Activated T-helper 1 cell treated with Interleukin-2 at 50 U/mL for 16 hours (primary cell): Measurements from ENCODE around the gene AP1G2.

Experiments
- DNase-seq: peaks from one replicate; pipeline ENCODE4 v3.0.0-alpha.2; 2020; ENCODE audit warnings: low read depth

AP1G2 gene

DNA sequence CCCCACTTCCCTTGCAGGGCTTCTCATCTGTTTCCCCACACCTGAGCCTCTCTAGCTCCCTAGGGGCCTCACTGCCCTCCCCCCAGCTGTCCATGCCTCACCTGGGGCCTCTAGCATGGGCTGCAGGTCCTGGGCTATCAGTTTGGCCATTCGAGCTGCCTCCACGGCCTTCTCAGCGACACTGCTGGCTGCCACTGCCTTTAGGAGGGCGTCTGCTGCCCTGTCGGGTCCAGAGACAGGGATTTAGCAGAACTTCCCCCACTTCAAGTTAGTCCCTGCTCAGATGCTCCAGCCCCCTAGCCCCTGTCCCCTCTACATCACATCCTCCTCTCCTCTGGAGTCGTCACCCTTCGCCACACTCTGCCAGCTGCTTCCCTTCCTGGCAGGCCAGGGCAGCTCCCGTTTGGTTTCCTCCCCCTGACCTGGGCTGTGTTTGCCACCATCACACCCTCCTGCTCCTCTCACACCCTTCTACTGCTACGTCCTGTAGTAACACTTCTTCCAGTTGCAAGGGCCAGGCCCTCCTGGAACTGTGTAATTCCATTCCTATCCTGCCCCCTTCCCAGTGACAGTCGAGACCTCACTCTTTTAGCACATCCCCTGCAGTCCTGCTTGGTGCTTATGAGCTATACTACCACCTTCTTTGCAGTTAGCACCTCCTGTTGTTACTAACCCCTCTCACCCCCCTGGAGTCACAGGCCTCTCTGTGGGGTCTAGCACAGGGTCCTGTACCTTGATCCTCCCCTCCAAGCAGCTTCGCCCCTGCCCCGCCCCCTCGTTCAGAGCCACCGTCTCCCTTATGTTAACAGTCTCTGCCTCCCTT lies 4.3 kb upstream of the AP1G2 start:
- no peak for DNase-seq

GRCh38 chr14:23570806-23571483 lies 3.4 kb upstream of the AP1G2 start:
- no peak for DNase-seq

DNA sequence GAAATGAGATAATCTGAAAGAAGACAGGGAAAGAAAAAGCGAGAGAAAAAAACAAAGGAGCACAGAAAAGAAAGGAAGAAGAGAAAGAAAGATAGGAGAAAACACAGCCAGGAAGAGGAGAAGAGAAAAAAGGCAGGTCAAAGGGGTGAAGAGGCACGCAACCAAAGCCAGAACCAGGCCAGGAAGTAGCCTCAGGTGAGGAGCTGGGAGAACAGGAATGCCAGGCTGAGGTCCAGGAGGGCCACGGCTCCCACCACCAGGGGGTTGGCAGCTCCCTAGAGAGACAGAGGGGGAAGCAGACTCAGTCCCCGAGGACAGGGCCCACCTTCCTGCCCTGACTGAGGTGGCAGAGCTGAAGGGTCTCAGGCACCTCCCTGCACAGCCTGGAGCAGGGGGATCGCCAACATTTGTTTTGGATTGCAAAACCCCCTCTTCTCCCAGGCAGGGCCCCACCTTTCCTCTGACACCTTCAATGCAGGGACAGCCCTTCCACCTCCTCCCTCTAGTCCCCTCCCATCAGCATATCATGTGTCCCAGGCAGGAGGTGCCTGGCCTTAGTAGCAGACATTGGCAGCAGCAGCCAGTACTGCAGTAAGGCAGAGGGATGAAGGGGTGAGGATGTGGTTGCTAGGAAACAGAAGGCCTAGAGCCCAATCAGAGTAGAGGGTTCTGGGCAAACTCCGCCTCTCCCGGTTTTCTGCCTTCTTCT lies 2.0 kb upstream of the AP1G2 start:
- DNase-seq, result no peak

DNA sequence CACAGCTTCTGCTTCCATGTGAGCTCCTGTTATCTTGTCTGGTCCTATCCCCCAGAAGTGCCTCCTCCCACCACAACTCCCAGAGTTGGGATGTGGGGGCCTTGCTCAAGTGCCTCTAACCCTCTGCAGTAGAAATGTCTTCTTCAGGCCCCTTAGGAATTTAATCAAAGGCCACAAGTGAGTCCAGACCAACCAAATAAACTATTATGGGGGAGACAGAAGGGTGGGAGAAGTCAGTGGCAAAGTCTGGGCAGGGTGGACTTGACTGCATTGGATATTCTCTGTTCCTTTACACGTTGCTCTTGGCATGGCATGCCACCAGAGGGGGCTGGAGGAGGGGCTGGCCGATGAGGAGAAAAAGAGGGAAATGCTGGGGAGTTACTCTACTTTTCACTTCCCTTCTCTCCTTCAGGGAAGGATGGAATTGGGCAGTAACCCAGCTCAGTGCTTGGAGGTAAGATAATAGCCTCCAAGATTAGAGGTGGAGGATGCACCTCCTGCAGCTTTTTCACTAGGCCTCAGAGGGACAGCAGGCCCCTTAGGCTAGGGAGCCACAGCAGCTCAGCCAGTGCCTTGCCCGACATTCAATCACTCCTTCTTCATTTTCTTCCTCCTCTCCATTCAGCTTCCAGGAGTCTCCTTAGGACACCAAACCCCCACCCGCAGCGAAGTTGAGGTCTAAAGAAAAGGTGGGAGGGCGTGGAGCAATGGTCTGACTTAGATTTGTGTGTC lies 1.2 kb upstream of the AP1G2 start:
- DNase-seq, result no peak

- no peak for DNase-seq
Measured at GRCh38 chr14:23568021-23568599, 519 bp upstream of the AP1G2 start.

GRCh38 chr14:23566778-23567185 lies 809 bp downstream of the AP1G2 start:
- no peak for DNase-seq

DNA sequence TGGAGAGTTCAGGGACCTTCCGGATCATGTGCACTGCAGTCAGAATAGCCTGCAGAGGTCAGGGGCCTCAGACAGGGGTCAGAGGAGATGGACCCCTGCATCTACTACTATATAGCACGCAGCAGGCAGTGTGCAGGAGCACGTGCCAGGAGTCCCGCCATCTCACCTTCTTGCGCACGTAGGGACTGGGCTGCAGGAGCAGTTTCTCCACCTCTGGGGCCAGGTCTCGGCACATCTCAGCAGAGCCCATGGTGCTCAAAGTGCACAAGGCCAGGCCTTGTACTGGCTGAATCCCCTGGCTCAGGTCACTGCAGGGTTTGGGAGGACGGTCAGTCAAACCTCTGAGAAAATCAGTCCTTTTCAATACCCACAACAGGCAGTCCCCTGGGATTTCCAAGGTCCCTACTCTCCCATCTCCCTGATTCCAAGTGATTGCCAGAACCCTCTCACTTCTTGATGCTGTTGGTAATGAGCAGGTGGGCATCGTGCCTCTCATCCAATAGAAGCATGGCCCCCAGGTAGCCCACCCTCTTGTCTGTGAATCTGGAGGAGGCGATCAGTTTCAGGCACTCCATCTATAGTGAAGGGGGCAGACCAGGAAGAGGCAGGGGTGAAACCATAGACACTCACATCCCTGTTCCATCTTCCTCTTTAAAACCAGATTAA lies 1.3 kb downstream of the AP1G2 start:
- no peak for DNase-seq

DNA sequence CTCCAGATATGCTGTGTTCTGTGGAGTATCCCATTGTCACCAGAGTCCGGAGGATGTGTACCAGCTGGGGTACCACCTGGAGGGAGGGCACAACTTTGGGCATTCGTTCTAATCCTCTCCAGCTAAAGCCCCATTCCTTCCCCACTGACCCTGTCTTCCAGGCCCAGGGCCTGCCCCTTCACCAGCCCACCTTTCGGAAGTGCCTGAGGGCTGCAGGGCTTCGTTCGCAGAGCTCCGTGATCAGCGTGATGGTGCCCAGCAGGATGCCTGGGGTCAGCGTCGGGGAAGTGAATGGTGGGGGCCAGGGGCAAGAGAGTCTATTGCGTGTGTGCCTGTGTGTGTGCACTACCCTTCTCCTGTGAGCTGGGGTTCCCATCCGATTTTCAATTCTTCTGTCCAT lies 2.0 kb downstream of the AP1G2 start:
- no peak for DNase-seq

DNA sequence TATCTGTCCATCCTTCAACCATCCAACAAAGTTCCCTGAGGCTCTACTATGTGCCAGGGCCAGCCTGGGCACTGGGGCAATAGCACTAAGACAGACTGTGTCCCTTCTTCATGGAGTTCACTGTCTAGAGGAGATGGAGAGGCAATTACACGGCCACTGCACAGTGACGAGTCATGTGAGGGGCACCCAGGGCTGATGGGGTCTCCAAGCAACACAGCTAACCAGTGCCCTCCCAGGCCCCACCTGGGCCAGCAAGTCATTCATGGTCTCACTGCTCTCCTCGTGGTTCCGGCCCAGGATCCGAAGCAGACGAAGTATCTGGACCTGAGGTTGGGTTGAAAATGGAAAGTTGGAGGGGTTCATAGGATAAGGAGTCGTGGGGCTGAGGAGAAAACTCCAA lies 2.7 kb downstream of the AP1G2 start:
- DNase-seq, result no peak

GRCh38 chr14:23564181-23564812 lies 3.3 kb downstream of the AP1G2 start:
- DNase-seq, result no peak

GRCh38 chr14:23563473-23564180 lies 4.0 kb downstream of the AP1G2 start:
- no peak for DNase-seq

DNA sequence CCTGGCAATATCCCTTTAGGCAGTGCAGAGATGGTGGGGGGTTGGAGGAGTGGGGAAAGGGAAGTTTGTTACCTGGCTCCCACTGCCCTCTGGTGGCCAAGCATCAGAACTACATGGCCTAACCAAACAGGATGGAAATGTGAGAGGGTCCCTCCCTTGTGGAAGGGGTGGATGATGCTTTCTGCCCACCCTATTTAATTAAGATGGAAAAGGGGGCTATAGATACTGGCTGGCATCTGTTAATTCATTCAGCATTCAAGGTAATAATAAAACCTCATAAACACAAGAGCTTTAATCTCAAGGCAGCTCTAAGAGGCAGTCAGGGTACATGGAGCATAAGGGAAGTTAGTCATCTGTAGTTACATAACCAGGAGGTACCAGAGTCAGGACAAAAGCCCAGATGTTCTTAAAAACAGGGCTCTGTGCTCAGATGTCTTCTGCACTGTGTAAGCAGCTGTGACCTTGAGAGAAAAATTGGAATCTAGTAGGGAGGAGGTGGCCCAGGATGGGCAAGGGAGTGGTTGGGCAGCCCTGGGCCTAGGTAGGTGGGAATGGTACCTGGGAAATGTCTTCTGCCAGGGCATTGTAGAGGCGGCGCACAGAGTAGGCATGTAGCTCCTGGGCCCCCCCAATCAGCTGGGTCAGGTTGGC lies 4.6 kb downstream of the AP1G2 start:
- peak; percentile 25 for DNase-seq

DNA sequence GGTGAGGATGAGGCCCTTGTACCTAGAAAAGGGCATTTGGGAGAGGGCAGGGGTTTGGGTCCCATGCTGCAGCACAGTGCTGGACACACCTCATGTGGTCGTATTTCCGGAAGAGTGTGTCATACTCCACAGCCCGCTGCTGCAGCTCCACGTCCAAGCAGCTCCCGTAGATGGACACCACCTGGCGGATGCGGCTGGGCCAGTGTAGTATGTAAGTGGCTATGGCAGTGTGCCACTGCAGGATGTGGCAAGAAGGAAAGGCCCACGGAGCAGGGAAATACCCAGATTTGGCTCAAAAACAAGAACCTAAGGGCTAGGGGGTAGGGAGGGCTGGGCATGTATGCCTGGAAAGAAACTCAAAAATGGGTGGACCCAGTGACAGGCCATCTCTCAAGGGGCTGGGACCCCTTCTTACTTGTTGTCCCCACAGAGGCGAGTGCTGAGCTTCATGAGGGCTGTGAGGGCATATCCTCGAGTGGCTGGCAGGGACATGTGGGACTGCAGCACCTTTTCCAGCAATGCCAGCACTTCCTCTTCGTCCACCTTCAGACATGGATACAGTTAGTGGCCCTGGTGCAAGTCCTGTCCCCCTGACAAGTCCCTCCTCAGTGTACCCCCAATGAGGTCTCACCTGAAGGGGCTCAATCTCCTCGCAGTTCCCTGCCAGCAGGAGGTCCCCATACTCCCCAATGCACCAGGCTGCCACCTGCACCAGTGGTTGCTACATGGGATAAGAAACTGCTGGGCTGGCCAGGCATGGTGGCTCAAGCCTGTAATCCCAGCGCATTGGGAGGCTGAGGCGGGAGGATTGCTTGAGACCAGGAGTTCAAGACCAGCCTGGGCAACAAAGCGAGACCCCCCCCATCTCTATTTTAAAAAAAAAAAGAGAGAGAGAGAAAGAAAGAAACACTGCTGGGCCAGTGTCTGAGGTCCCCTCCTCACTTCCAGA lies 5.4 kb downstream of the AP1G2 start:
- DNase-seq, result no peak

- DNase-seq, result no peak
Measured at GRCh38 chr14:23561259-23561658, 6.3 kb downstream of the AP1G2 start.

DNA sequence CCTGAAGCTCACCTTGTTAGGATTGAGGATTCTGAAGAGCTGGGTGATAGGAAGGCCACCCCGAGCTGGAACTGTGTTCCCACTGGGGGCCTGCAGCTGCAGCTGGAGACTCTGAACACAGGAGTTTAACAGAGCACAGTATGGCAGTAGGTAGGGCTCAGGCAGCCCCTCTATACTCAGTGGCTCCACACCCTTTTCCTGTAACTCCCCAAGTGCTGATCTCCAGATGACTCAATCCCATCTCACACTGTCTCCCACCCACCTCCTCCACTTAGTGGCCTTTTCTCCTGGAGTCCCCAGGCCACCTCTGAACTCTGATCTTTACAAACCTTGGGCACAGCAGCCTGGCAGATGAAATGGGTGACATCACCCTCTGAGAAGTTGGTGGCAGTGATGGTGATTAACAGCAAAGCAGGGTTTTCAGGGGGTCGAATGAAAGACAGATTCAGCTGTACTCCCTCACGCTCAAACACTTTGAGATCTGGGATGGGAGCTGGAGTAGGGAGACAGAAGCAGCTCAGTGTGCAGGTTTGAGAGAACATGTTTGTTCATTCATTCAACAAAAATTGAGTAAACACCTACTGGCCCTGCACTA lies 7.6 kb downstream of the AP1G2 start:
- no peak for DNase-seq

- DNase-seq, result peak; percentile 47
Measured at GRCh38 chr14:23559010-23559925, 8.3 kb downstream of the AP1G2 start.
